ENCODE results near the gene CCDC141.

- TF ChIP-seq CTCF (IDR thresholded peaks at IDR 0.05; ENCODE audit: low read depth, low read length, poor library complexity, severe bottlenecking) (no peak), EZH2phosphoT487 (IDR thresholded peaks at IDR 0.05; ENCODE audit: borderline replicate concordance, low read length) (no peak)
Observed at GRCh38 chr2:178927173-178927572, 122.8 kb downstream of the CCDC141 start.
